HUES6 (cell line): ENCODE data around the gene SLC1A4.

Experiments used
- H3K27ac ChIP-seq: 2 replicates; pipeline ENCODE4 v1.7.0; 2013; ENCODE audit warnings: low read depth, mild to moderate bottlenecking, low read length, inconsistent platforms
- H3K27me3 ChIP-seq: 2 replicates; pipeline ENCODE4 v1.6.1; 2013; ENCODE audit warnings: low read length; ENCODE audit not compliant: control insufficient read depth, insufficient read depth
- H3K36me3 ChIP-seq: 2 replicates; pipeline ENCODE4 v1.6.1; 2013; ENCODE audit warnings: low read length; ENCODE audit not compliant: control insufficient read depth, insufficient read depth
- H3K4me1 ChIP-seq: 2 replicates; pipeline ENCODE4 v1.6.1; 2013; ENCODE audit warnings: low read length; ENCODE audit not compliant: control insufficient read depth, insufficient read depth
- H3K4me3 ChIP-seq: 2 replicates; pipeline ENCODE4 v1.5.1; 2013; ENCODE audit warnings: low read depth, low read length
- H3K9ac ChIP-seq: one replicate; pipeline ENCODE4 v1.6.1; 2013; ENCODE audit warnings: mild to moderate bottlenecking, low read length
- H3K9me3 ChIP-seq: 2 replicates; pipeline ENCODE4 v1.6.1; 2013; ENCODE audit warnings: low read depth, low read length; ENCODE audit not compliant: control insufficient read depth, insufficient read depth

Gene SLC1A4

DNA sequence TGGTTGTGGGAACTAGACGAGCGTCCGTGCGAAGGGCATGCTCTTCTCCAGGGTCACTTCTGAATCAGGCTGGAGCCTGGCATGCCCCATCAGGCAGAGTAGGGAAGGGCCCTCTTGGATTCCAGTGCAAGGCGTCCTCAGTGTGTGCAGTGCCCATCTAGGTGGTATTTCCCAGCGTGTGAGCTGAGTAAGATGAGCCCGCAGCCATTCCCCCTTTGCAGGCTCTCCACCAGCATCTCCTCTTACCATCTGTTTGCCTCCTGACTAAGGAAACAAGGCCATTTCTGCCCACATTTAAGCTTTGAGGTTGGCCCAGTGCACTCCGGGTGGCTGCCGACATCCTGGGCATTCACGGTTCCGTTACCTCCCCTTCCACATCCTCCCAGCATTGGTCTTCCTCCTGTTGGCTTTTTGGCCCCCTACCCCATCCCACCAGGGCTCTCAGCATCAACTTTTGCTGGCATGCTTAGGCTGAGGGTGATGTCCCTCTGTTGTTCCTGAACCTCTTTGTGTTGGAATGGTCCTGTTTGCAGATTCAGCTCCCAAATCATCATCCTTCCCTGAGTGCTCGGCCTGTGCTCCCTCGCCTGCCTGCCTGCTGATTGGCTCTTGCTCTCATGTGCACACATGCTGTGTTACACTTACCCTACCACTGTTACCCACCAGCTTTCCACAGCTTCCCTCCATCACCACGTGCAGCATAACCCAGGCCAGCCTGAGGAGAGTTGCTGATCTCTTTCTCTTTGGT, 78.8 kb downstream of the SLC1A4 start:
- no peak overlapping the region for H3K9ac ChIP-seq
- H3K27ac ChIP-seq = no peak overlapping the region
- no peak overlapping the region for H3K4me3 ChIP-seq
- H3K9me3 ChIP-seq = no peaks in the 10 kb centered on the region
- H3K4me1 ChIP-seq = peaks cover 9% of the 10 kb centered on the region; the same call in 1 of the 2 replicates
- H3K27me3 ChIP-seq = no peaks in the 10 kb centered on the region
- peaks cover 35% of the 10 kb centered on the region for H3K36me3 ChIP-seq

- H3K36me3 ChIP-seq = peaks cover 49% of the 10 kb centered on the region
- peaks cover 9% of the 10 kb centered on the region; the same call in 1 of the 2 replicates for H3K4me1 ChIP-seq
- no peak overlapping the region for H3K27ac ChIP-seq
- no peaks in the 10 kb centered on the region for H3K27me3 ChIP-seq
- no peak overlapping the region for H3K9ac ChIP-seq
- no peak overlapping the region for H3K4me3 ChIP-seq
- H3K9me3 ChIP-seq = no peaks in the 10 kb centered on the region
Observed at GRCh38 chr2:65069439-65069824, 80.2 kb downstream of the SLC1A4 start.

DNA sequence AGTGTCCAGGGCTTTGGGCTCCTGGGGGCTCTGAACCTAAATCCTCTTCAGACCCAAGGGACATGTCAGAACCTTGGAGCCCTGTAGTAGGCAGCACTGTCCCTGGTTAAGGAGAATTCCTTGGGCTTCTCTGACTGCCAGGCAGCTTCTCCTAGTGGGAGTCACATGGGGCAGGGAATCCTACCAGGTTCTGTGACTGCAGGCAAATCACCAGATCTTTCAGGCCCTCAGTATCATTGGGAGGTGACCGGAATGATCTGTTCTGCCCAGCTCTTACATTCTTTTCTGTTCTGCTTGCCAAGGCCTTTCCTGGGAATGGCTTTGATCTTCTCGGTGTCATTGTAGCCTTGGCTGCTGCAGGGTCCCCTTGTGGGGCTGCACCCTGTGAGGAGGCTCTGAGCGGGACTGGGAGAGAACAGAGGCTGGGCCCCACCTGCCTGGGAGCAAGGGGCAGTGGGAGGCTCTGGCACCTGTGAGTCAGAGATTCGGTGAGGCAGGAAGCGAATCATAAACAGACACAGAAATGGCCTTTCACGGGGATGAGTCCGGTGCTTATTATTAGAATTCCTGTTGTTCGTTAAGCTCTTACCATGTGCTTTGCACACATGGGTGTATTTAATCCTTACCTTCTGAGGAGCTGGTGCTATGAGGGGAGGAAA, 81.1 kb downstream of the SLC1A4 start:
- Histone ChIP-seq H3K27me3 (no peaks in the 10 kb centered on the region), H3K9ac (no peak overlapping the region), H3K36me3 (peaks cover 57% of the 10 kb centered on the region), H3K27ac (no peak overlapping the region), H3K9me3 (no peaks in the 10 kb centered on the region), H3K4me1 (0 out of 2 replicates have a peak, but pooled peaks cover 5% of the 10 kb centered on the region), H3K4me3 (no peak overlapping the region)

DNA sequence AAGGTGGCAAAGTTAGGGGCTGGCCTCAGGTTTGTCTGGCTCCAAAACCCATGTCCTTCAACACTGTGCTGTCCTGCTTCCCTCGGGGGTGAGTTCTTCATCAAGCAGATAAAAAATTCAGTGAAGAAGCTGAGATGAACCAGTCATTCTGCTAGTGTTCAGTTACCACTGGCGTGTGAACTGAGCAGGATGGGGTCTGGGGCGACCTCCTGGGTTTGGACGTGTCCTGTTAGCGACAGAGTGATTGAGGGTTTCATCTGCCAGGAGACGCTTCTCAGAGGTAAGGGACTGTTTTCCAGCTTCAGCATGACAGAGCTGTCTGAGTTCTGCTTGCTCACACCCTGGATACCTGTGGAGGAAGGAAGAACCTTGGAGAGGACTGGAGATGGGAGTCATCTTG, 81.7 kb downstream of the SLC1A4 start:
- peaks cover 11% of the 10 kb centered on the region for H3K4me1 ChIP-seq
- no peak overlapping the region for H3K27ac ChIP-seq
- no peak overlapping the region for H3K4me3 ChIP-seq
- peaks cover 57% of the 10 kb centered on the region for H3K36me3 ChIP-seq
- no peak overlapping the region for H3K9ac ChIP-seq
- H3K27me3 ChIP-seq = no peaks in the 10 kb centered on the region
- H3K9me3 ChIP-seq = no peaks in the 10 kb centered on the region

DNA sequence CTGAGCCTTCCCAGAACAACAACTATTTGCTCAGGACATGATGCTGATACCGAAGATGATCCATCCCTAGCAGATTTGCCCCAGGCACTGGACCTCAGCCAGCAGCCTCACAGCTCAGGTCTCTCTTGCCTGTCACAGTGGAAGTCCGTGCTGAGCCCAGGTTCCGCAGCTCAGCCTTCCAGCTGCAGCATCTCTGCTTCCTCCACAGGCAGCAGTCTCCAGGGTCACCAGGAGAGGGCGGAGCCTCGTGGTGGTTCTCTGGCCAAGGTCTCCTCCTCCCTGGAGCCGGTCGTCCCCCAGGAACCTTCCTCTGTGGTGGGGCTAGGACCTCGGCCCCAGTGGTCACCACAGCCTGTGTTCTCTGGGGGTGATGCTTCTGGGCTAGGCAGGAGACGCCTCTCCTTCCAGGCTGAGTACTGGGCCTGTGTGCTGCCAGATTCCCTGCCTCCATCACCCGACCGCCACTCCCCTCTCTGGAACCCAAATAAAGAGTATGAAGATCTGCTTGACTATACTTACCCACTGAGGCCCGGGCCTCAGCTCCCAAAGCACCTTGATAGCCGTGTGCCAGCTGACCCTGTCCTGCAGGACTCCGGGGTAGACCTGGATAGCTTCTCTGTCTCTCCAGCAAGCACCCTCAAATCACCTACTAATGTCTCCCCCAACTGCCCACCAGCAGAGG, 82.4 kb downstream of the SLC1A4 start:
- Histone ChIP-seq H3K9me3 (no peaks in the 10 kb centered on the region), H3K27ac (no peak overlapping the region), H3K27me3 (no peaks in the 10 kb centered on the region), H3K9ac (no peak overlapping the region), H3K4me1 (peaks cover 19% of the 10 kb centered on the region), H3K4me3 (no peak overlapping the region), H3K36me3 (peaks cover 62% of the 10 kb centered on the region)

- H3K36me3 ChIP-seq = peaks cover 62% of the 10 kb centered on the region
- H3K9ac ChIP-seq = no peak overlapping the region
Observed at GRCh38 chr2:65072181-65072970, 83.2 kb downstream of the SLC1A4 start.

More at GRCh38 chr2:65072181-65072970, 83.2 kb downstream of the SLC1A4 start:
- H3K4me3 ChIP-seq = no peak overlapping the region
- peaks cover 22% of the 10 kb centered on the region for H3K4me1 ChIP-seq
- no peaks in the 10 kb centered on the region for H3K27me3 ChIP-seq
- H3K9me3 ChIP-seq = no peaks in the 10 kb centered on the region
- H3K27ac ChIP-seq = no peak overlapping the region
